NCI-H1417 (cell line): ENCODE results near the gene FAM193B.
"Not testable (repeated sequence)": the region's sequence is repeated elsewhere in the genome, so short reads cannot be mapped to it uniquely, and the experiment has no call there.

Experiments
- DNase-seq, 3 experiments: peaks; one replicate each; lab custom pipeline; 2025; lab: John Stamatoyannopoulos, UW

The FAM193B gene

DNA sequence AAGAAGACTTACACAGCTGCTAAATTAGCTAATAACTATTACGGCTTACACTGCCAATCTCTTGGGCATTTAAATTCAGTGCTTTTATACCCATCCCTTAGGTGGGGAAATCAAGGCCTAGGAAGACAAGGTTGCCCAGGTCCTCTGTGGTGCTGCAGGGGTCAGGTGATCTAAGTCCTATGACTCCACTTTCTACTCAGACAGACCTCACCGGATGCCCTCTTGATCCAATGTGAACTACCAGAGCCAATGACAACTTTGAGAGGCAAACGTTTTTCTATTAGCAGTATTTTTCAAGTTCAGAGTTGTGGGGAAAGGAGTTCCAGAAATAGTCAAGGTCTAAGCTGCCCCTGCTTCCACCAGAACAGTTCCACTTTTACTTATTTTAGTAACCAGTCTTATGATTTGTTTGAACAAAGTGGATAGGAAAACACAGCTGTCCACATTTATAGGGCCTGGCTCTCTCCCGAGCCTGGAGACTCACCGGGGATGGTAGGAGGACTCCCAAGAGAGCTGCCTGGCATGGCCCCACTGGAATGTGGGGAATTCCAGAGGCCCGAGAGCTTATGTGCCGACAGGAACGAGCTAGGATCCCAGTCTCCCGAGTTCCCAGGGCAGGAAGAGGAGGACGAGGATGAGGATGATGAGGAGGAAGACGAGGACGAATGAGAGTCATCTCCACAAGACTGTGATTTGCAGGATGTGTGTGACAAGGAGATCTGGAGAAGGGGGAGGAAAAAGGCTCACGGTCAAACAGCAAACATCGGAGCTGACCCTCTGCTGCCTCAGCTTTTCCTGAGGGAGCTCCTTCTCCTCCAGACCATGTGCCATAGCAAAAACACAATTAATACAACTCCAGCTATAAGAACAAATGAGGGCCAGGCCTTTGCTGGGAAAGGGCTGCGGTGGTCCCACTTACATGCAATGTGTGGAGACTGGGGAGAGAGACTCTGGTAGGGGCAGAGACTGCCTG is 16.7 kb downstream of the FAM193B start:
- DNase-seq: no peak

DNA sequence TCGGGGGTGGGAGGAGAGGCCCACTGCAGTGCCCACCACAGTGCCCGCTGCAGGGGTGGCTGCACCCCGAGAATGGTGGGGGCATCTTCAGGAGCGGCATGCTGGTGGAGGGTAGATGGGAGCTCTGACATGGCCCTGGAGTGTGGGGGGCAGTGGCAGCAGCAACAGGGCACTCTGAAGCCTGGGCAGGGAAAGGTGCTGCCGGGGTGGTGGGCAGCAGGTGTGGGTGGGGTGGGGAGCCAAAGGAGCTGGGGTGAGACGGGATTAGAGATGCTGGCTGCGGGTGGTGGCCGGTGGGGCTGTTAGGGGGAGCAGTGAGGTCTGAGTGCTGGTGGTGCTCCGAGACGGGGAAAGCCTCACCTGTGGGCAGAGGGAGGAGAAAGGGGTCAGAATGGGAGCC is 18.0 kb downstream of the FAM193B start:
- DNase-seq: no peak

- DNase-seq: no peak
Observed at GRCh38 chr5:177535125-177535524, 19.2 kb downstream of the FAM193B start.

- not testable (repeated sequence) for DNase-seq
Observed at GRCh38 chr5:177534433-177534832, 19.9 kb downstream of the FAM193B start.

DNA sequence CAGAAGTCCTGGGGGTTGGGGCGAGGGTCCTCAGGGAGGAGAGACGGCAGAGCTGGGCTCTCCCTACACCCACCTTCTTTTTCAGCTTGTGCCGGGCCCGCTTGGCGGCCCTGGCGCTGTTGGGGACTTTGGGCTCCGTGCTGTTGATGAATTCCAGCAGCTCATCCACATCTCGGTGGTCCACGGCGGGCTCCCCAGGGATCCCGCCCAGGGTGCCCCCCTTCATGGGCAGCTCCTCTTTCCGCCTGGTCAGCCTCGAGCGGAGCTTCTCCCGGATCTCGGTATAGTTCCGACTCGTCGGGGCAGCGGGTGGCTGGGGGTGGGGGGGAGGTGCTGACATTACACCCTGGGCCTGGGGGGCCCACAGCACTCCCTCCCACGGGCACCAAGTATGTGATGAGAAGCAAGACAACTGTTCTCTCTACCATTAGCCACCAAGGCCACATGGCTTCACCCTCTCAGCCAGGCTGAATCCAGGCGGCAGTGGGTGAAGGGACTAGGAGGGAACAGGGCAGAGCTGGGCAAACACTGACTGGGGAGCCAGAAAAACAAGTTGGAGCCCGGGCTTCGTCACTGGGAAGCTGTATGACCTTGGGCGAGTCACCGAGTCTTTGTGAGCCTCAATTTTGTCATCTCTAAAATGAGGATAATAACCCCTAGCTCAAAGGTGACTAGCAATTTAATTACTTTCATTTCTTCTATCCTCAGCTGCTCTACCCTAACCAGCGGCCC is 23.0 kb downstream of the FAM193B start:
- no peak for DNase-seq

DNA sequence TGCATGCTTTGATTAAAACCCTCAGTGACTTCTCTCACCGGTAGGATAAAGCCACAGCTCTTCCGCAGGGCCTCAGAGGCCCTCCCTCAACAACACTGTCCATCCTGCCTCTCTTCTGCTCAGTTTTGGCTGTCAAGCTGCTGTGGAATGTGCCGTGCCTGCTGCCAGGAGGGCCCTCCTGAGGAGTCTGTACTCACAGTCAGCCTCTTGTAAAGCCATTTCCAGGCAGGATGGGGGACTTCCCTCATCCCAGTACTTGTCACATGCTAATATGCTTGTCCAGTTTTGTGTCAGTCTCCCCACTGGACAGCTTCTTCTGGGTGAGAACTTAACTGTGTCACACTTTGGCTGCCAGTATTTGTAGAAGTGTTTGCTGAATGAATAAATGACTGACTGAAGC is 23.7 kb downstream of the FAM193B start:
- DNase-seq: no peak

GRCh38 chr5:177529247-177530203 is 24.8 kb downstream of the FAM193B start:
- DNase-seq: no peak

GRCh38 chr5:177528631-177529030 is 25.7 kb downstream of the FAM193B start:
- DNase-seq: no peak

DNA sequence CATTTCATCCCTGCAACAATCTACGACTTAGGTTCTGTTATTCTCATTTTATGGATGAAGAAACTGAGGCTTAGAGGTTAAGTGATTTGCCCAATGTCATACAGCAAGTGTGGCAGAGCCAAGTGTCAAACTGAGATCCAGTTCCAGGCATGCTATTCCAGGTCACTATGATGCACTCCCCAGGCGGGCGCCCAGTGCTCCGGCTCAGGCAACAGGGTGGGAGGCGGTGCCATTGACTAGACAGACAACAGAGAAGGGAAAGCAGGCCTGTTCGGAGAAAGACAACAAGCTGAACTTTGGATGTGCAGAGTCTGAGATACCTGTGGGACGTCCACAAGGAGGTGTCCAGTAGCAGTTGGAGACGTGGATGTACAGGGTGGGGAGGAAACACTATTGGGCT is 26.8 kb downstream of the FAM193B start:
- DNase-seq: no peak

- DNase-seq: no peak
Observed at GRCh38 chr5:177526791-177527190, 27.6 kb downstream of the FAM193B start.

- DNase-seq: no peak
Observed at GRCh38 chr5:177526191-177526590, 28.2 kb downstream of the FAM193B start.

DNA sequence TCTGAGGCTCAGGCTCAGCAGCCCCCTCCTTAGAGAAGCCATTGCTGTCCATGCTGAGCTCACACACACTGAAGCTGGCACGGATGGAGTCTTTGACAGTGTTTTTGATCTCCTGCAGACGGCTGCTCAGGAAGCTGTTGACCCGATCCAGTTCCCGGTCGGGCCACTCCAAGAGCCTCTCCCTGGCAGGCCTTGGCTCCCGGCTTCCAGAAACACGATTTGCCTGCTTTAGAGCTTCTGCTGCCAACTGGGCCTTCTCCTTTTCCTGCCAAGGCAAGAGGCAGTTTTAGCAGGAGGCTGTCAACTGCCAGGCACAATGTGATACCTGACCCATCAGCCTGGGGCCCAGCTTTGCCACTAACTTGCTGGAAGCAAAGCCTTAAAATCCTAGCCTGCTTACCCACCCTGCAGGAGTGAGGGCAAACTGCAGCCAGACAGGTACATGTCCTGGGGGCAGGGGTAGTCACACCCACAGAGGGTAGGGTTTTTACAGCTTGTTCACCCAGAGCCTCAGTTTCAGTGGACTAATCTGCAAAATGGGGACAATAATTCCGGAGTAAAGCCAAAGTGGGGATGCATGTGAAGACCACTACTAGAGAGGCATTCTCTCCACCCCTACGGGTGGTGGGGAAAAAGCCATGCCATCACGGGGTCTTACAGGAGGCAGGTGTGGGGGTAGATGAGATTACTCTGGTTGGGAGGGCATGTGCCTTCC is 29.3 kb downstream of the FAM193B start:
- DNase-seq: no peak

- DNase-seq: no peak
Observed at GRCh38 chr5:177524539-177524900, 29.8 kb downstream of the FAM193B start.

GRCh38 chr5:177523711-177524538 is 30.4 kb downstream of the FAM193B start:
- no peak for DNase-seq

DNA sequence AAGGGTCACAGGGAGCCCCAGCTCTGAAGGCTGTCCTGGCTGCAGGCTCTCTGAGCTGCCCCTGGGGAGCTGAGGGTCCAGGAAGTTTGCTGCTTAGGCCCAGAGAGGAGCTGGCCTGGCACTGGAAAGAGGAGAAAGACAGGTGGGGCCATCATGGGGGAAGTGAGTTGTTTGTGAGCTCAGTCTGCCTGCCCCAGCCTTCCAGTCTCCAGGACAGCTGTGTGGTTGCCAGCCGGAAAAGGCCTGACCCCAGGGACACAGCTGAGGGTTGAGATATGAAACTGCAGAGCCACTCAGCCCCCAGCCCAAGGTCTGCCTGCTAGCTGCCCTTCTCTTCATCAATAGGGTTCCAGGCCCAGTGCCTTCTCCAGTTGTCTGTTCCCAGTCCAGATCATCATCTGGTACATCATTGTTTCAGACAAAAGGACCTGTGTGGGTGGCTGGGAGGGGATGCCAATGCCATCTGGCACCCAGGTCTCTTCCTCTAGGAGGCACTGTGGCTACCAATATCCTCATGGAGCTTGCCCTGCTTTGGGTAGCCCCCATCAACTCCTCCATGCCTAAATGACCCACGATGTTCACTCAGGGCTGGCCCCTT is 33.3 kb downstream of the FAM193B start:
- DNase-seq: no peak

GRCh38 chr5:177520271-177520670 is 34.1 kb downstream of the FAM193B start:
- no peak for DNase-seq

DNA sequence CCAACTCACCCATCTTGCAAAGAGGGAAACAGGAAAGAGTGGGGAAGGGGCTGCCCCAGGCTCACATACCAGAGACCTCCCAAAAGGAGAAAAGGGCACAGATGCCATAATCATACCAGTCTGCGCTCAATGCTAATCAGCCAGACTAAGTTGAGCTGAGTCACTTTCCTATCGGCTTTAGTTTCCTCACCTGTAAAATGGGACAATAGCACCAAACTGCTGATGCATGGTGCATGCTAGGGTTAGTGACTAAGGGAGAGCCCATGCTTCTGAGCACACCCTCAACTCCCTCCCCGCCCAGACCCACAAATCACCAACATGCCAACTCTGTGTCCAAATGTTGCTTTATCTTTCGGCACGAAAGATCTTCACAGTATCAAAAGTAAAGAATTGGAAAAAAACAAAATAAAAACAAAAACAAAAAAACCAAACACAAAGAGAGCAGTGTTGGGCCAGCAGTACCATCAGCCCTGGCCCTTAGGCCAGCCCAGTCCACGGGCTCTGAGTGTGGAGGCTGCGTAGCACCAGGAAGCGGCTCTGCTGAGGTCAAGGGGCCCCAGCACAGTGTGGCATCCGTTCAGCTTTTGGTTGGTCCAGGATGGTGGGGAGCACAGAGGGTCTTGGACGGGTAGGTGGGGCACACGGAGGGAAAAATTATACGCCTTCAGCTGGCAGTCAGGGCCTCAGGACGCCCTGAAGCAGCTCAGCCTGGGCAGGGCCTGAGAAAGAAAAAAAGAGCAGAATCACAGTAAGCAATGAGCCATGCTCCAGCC is 34.7 kb downstream of the FAM193B start:
- DNase-seq: no peak

DNA sequence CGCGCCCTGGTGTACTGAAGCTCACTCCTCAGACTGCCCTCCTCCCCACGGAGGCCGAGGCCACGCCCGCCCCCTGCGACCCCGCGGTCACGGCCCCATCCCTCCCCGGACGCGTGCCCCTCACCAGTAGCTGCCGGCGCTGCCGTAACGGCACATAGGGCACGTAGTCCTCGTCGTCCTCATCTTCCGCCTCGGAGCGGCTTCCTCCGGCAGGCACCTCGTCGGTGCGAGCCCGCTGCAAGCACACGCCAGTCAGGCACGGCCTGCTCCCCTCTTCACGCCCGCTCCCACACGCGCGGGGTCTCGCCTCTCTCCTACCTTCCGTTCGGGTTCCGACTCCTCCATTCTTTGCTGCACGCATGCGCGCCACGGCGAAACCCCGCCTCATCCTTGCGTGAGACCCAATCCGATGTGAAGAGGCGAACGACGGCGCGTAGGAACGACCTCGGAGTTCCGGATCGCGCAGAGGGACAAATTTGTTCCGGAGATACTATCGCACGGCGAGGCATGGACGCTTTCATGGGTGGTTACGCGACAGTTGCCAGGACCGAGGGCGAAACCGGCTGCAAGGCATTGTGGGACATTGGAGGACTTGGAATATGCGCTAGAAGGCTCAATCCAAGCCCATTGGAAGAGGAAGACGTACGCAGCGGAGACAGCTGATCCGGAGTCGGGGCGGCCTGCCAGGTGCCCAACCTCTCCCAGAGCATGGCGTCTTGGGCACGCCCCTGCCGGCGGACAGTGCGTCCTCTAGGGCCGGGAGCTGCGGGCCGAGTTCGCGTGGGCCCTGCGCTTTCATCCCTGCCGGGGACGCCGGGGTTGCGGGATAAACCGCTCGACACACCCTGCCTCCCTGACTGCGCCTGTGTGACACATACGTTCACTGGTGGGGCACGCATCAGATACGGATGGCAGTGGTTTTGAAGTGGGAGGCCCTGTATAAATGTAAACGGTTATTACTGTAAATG is 37.5 kb downstream of the FAM193B start, which contains the start of gene DDX41:
TSS of gene DDX41 (minus strand) at position 361 of the 968 bp plus-strand sequence. CDS start at position 345, 16 bp downstream.
- DNase-seq: peak; percentile 91 to 97 (median 97)
